ENCODE data around the gene TMEM167A. TPM values are rescaled to one million over a fixed set of nuclear protein-coding genes. Genes with fewer than 3 reads are reported as not detected.

The TMEM167A gene
- total and polyA plus RNA-seq, 2 of the 8 experiments (the other 6 are each of a cell fraction or from before 2014, with no cell fraction given): 50.6 to 178 TPM

GRCh38 chr5:83104021-83104420, 26.8 kb upstream of the TMEM167A start:
- Histone ChIP-seq H3K27me3 (replicated peaks in 1 of 4; ENCODE audit: control insufficient read depth in 3 of 4, extremely low read depth in 1 of 4, insufficient read depth in 3 of 4, low read length in 3 of 4) (no peaks in the 10 kb centered on the region), H3K27ac (ENCODE audit: low read depth, low read length) (no peak overlapping the region)
- no peak for DNase-seq (ENCODE audit: low read depth in 1 of 2, low spot score in 2 of 2)

More at GRCh38 chr5:83104021-83104420, 26.8 kb upstream of the TMEM167A start:
- H3K79me2 ChIP-seq (ENCODE audit: control insufficient read depth in 1 of 2, insufficient read depth in 2 of 2, low read length in 2 of 2): no peaks in the 10 kb centered on the region
- no peak overlapping the region for H2AFZ ChIP-seq (ENCODE audit: low read length)
- no peaks in the 10 kb centered on the region for H3K79me1 ChIP-seq (ENCODE audit: low read depth, low read length)
- H4K5ac ChIP-seq (ENCODE audit: insufficient read length, low read depth, low read length): no peak overlapping the region
- no peaks in the 10 kb centered on the region for H3K36me3 ChIP-seq (ENCODE audit: control insufficient read depth in 2 of 4, insufficient read depth in 4 of 4, low read length in 3 of 4)
- H3K56ac ChIP-seq (replicated peaks; ENCODE audit: insufficient read length, low read depth, low read length): no peak overlapping the region
- no peak overlapping the region for H3K18ac ChIP-seq (ENCODE audit: extremely low read depth, low read length)
- H2BK120ac ChIP-seq (replicated peaks; ENCODE audit: low read depth, low read length): no peak overlapping the region
- CTCF ChIA-PET (ENCODE audit: partially characterized antibody): no interaction called here
- H2BK20ac ChIP-seq (ENCODE audit: low read length): no peak overlapping the region
- no peak overlapping the region for H3K23ac ChIP-seq (ENCODE audit: insufficient read length)
- no peak overlapping the region for H3K4me3 ChIP-seq (ENCODE audit: extremely low read depth in 1 of 4, insufficient read depth in 2 of 4, low read depth in 3 of 4, low read length in 4 of 4)
- H4K91ac ChIP-seq (replicated peaks; ENCODE audit: insufficient read length, low read length): no peak overlapping the region
- H4K20me1 ChIP-seq (replicated peaks in 1 of 2; ENCODE audit: control insufficient read depth in 1 of 2, insufficient read depth in 2 of 2, low read length in 2 of 2): no peaks in the 10 kb centered on the region
- FAIRE-seq: no peak
- POLR2A ChIA-PET (ENCODE audit: partially characterized antibody): interaction anchor here (0.7 kb wide), 1 partner anchor 57 kb away, joined by 4 read pairs; no protein-coding TSS in a partner anchor
- H3K14ac ChIP-seq (ENCODE audit: insufficient read length): no peak overlapping the region
- no peaks in the 10 kb centered on the region for H3K23me2 ChIP-seq (ENCODE audit: low read depth, low read length)
- H2AK5ac ChIP-seq (ENCODE audit: low read depth, low read length): no peak overlapping the region
- no peak overlapping the region for H2BK5ac ChIP-seq (ENCODE audit: low read depth, low read length)
- no peak overlapping the region for H2BK12ac ChIP-seq (ENCODE audit: low read depth, low read length)
- no peak overlapping the region for H2BK15ac ChIP-seq (ENCODE audit: low read length)
- peaks cover 0 to 3% (median 0%) of the 10 kb centered on the region in 4 experiments; a peak in 1 of 7 replicates for H3K4me1 ChIP-seq (replicated peaks in 1 of 4; ENCODE audit: control insufficient read depth in 3 of 4, insufficient read depth in 4 of 4, low read length in 3 of 4)
- no peak overlapping the region for H3K4me2 ChIP-seq (ENCODE audit: insufficient read depth in 1 of 2, low read depth in 2 of 2, low read length in 2 of 2)
- no peak for TF ChIP-seq EP300 (IDR thresholded peaks at IDR 0.05; ENCODE audit: borderline replicate concordance in 1 of 2, low read depth in 2 of 2, low read length in 2 of 2)
- TF ChIP-seq, protein P1, sequence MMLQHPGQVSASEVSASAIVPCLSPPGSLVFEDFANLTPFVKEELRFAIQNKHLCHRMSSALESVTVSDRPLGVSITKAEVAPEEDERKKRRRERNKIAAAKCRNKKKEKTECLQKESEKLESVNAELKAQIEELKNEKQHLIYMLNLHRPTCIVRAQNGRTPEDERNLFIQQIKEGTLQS (IDR thresholded peaks at IDR 0.05; ENCODE audit: insufficient read depth, low read depth, low read length): no peak
- no peak for TF ChIP-seq ATF2 (IDR thresholded peaks at IDR 0.05; ENCODE audit: low read length)
- no peak overlapping the region for H3K9ac ChIP-seq (replicated peaks in 1 of 4; ENCODE audit: extremely low read depth in 1 of 4, low read depth in 3 of 4, low read length in 3 of 4)
- H3K4ac ChIP-seq (replicated peaks; ENCODE audit: insufficient read length, low read depth, low read length): no peak overlapping the region
- no peaks in the 10 kb centered on the region for H3K9me3 ChIP-seq (ENCODE audit: insufficient read depth in 2 of 2, low read depth in 1 of 2, low read length in 1 of 2)
- no peak overlapping the region for H4K8ac ChIP-seq (ENCODE audit: extremely low read depth, insufficient read depth, low read length)

All from H1 (cell line).